ENCODE data around the gene TMEM167B.

Gene TMEM167B

DNA sequence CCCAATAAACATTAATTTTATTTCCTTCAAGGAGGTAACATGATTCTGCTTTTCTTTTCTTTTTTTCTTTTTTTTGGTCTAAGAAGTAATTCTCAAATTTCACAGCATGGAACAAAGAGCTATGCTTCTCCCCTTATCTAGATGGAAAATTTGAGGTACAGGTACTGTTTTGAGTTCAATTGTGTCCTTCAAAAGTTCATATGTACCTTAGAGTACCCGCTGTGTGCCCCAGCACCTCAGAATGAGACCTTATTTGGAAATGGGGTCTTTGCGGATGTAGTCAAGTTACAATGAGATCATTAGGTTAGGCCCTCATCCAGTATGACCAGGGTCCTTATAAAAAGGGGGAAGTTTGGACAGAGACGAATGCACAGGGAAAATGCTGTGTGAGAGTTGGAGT, 45.4 kb downstream of the TMEM167B start:
- H2AFZ ChIP-seq (ENCODE audit: low read depth, low read length) = no peak overlapping the region

DNA sequence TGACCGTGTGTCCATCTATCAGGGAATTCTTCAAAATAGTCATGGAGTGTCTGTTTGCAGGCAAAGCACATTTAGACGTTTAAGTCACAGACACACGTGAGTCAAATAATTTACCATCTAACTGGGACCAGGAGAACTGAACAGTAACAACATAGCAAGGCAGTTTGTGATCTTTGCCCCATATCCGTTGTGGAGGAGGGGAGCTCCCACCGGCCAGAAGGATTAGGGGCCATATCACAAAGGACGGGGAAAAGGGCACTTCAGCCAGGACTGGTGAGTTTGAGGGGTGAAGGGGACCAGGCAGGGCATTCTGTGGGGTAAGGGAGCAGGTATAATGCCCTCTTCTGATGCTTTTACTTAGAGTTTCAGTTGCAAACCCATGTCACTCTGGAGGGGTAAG, 46.2 kb downstream of the TMEM167B start:
- Histone ChIP-seq H3K9ac (ENCODE audit: low read depth, low read length) (no peak overlapping the region), H4K20me1 (ENCODE audit: insufficient read depth, low read length) (no peaks in the 10 kb centered on the region), H3K79me2 (ENCODE audit: insufficient read depth, low read length) (no peaks in the 10 kb centered on the region), H3K4me3 (ENCODE audit: low read depth in 1 of 2, low read length in 2 of 2) (no peak overlapping the region), H3K36me3 (ENCODE audit: insufficient read depth, low read length) (no peaks in the 10 kb centered on the region), H2AFZ (ENCODE audit: low read depth, low read length) (no peak overlapping the region), H3K27ac (ENCODE audit: low read length) (no peak overlapping the region), H3K9me3 (ENCODE audit: insufficient read depth, low read length, severe bottlenecking) (no peaks in the 10 kb centered on the region), H3K4me2 (ENCODE audit: insufficient read depth, low read length) (no peak overlapping the region), H3K4me1 (ENCODE audit: insufficient read depth, low read length) (no peaks in the 10 kb centered on the region), H3K27me3 (ENCODE audit: insufficient read depth, low read length, poor library complexity) (no peaks in the 10 kb centered on the region)
- DNase-seq (no peak), ATAC-seq (ENCODE audit: insufficient read depth, low read depth) (no peak)
- TF ChIP-seq EZH2 (IDR thresholded peaks at IDR 0.05; ENCODE audit: borderline replicate concordance, low read depth, low read length, severe bottlenecking) = no peak
- TF ChIP-seq, protein P1, sequence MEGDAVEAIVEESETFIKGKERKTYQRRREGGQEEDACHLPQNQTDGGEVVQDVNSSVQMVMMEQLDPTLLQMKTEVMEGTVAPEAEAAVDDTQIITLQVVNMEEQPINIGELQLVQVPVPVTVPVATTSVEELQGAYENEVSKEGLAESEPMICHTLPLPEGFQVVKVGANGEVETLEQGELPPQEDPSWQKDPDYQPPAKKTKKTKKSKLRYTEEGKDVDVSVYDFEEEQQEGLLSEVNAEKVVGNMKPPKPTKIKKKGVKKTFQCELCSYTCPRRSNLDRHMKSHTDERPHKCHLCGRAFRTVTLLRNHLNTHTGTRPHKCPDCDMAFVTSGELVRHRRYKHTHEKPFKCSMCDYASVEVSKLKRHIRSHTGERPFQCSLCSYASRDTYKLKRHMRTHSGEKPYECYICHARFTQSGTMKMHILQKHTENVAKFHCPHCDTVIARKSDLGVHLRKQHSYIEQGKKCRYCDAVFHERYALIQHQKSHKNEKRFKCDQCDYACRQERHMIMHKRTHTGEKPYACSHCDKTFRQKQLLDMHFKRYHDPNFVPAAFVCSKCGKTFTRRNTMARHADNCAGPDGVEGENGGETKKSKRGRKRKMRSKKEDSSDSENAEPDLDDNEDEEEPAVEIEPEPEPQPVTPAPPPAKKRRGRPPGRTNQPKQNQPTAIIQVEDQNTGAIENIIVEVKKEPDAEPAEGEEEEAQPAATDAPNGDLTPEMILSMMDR (IDR thresholded peaks at IDR 0.05; ENCODE audit: borderline replicate concordance, extremely low read depth, low read length, poor library complexity, severe bottlenecking) = no peak

More for the DNA sequence above, 45.4 kb downstream of the TMEM167B start:
- H3K36me3 ChIP-seq (ENCODE audit: insufficient read depth, low read length) = no peaks in the 10 kb centered on the region
- no peak overlapping the region for H3K4me2 ChIP-seq (ENCODE audit: insufficient read depth, low read length)
- ATAC-seq (ENCODE audit: insufficient read depth, low read depth) (no peak), DNase-seq (no peak)
- no peak for TF ChIP-seq EZH2 (IDR thresholded peaks at IDR 0.05; ENCODE audit: borderline replicate concordance, low read depth, low read length, severe bottlenecking)
- TF ChIP-seq, protein P1 (IDR thresholded peaks at IDR 0.05; ENCODE audit: borderline replicate concordance, extremely low read depth, low read length, poor library complexity, severe bottlenecking) = no peak
- no peak overlapping the region for H3K9ac ChIP-seq (ENCODE audit: low read depth, low read length)
- no peaks in the 10 kb centered on the region for H3K79me2 ChIP-seq (ENCODE audit: insufficient read depth, low read length)
- no peaks in the 10 kb centered on the region for H4K20me1 ChIP-seq (ENCODE audit: insufficient read depth, low read length)
- no peaks in the 10 kb centered on the region for H3K4me1 ChIP-seq (ENCODE audit: insufficient read depth, low read length)
- H3K27ac ChIP-seq (ENCODE audit: low read length) = no peak overlapping the region
- H3K9me3 ChIP-seq (ENCODE audit: insufficient read depth, low read length, severe bottlenecking) = no peaks in the 10 kb centered on the region
- no peaks in the 10 kb centered on the region for H3K27me3 ChIP-seq (ENCODE audit: insufficient read depth, low read length, poor library complexity)
- H3K4me3 ChIP-seq (ENCODE audit: low read depth in 1 of 2, low read length in 2 of 2) = no peak overlapping the region

DNA sequence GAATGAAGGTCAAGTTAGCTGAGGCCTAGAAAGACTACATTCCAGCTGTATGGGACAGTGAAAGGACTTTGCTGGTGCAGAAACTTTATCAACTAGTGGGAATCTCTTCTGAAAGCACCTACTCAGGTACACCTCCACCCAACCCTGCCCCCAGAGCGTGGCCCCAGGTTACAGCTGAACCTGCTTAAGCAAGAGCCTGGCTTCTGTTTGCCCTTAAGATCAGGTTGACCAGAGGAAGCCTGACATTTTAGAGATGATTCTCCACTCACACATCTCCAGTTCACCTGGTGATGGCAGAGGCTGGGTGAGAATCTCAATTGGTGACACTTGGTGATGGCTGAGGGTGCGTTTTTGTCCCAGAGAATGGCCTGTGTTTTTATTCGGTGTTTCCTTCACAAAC, 47.4 kb downstream of the TMEM167B start:
- no peak for DNase-seq
- TF ChIP-seq EZH2 (IDR thresholded peaks at IDR 0.05; ENCODE audit: borderline replicate concordance, low read depth, low read length, severe bottlenecking) = no peak
- TF ChIP-seq, protein P1 (IDR thresholded peaks at IDR 0.05; ENCODE audit: borderline replicate concordance, extremely low read depth, low read length, poor library complexity, severe bottlenecking) = no peak
- H3K79me2 ChIP-seq (ENCODE audit: insufficient read depth, low read length) = no peaks in the 10 kb centered on the region
- no peaks in the 10 kb centered on the region for H3K27me3 ChIP-seq (ENCODE audit: insufficient read depth, low read length, poor library complexity)
- H3K9me3 ChIP-seq (ENCODE audit: insufficient read depth, low read length, severe bottlenecking) = no peaks in the 10 kb centered on the region
- no peak overlapping the region for H3K4me3 ChIP-seq (ENCODE audit: low read depth in 1 of 2, low read length in 2 of 2)
- H2AFZ ChIP-seq (ENCODE audit: low read depth, low read length) = no peak overlapping the region
- H3K9ac ChIP-seq (ENCODE audit: low read depth, low read length) = no peak overlapping the region
- no peaks in the 10 kb centered on the region for H3K36me3 ChIP-seq (ENCODE audit: insufficient read depth, low read length)
- H4K20me1 ChIP-seq (ENCODE audit: insufficient read depth, low read length) = no peaks in the 10 kb centered on the region
- ATAC-seq (ENCODE audit: insufficient read depth, low read depth) = no peak
- no peak overlapping the region for H3K27ac ChIP-seq (ENCODE audit: low read length)
- H3K4me2 ChIP-seq (ENCODE audit: insufficient read depth, low read length) = no peak overlapping the region
- H3K4me1 ChIP-seq (ENCODE audit: insufficient read depth, low read length) = no peaks in the 10 kb centered on the region

DNA sequence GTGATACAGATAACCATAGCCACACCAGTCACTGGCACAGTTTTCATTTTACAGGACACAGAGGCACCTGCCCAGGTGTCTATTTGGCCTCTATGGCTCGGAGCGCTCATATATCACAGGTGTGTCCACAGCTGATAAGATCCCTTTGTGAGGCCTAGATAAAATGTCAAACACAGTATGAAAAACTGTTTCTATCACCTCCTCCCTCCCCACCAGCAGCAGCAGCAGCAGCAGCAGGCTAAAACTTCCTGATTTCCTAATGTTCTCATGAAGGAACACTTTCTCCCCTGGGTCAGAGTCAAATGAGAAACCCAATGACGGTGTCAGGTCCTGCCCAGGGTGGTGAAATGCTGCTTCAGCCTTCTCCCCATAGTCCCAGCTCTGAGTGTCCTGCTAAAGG, 47.8 kb downstream of the TMEM167B start:
- Histone ChIP-seq H3K79me2 (ENCODE audit: insufficient read depth, low read length) (no peaks in the 10 kb centered on the region), H2AFZ (ENCODE audit: low read depth, low read length) (no peak overlapping the region), H3K9ac (ENCODE audit: low read depth, low read length) (no peak overlapping the region), H4K20me1 (ENCODE audit: insufficient read depth, low read length) (no peaks in the 10 kb centered on the region), H3K4me3 (ENCODE audit: low read depth in 1 of 2, low read length in 2 of 2) (no peak overlapping the region), H3K4me1 (ENCODE audit: insufficient read depth, low read length) (no peaks in the 10 kb centered on the region), H3K27ac (ENCODE audit: low read length) (no peak overlapping the region), H3K27me3 (ENCODE audit: insufficient read depth, low read length, poor library complexity) (no peaks in the 10 kb centered on the region), H3K36me3 (ENCODE audit: insufficient read depth, low read length) (no peaks in the 10 kb centered on the region), H3K4me2 (ENCODE audit: insufficient read depth, low read length) (no peak overlapping the region), H3K9me3 (ENCODE audit: insufficient read depth, low read length, severe bottlenecking) (no peaks in the 10 kb centered on the region)
- ATAC-seq (ENCODE audit: insufficient read depth, low read depth) (no peak), DNase-seq (no peak)
- TF ChIP-seq EZH2 (IDR thresholded peaks at IDR 0.05; ENCODE audit: borderline replicate concordance, low read depth, low read length, severe bottlenecking) = no peak
- TF ChIP-seq, protein P1 (IDR thresholded peaks at IDR 0.05; ENCODE audit: borderline replicate concordance, extremely low read depth, low read length, poor library complexity, severe bottlenecking) = no peak

All from DND-41 (cell line).